HepG2 (cell line): ENCODE measurements around the gene DAZAP1. TPM values are rescaled to one million over a fixed set of nuclear protein-coding genes. Genes with fewer than 3 reads are reported as not detected.

Experiments used
- HOXA9 ChIP-seq: sonication (generic); formaldehyde crosslinking; IDR thresholded peaks from 2 replicates; pipeline ENCODE4 v1.8.1; 2022; ENCODE audit warnings: missing genetic modification reagents, mild to moderate bottlenecking, moderate library complexity, borderline replicate concordance
- NAIF1 ChIP-seq: sonication (generic); formaldehyde crosslinking; IDR thresholded peaks from 2 replicates; pipeline ENCODE4 v1.5.0; 2020; ENCODE audit warnings: mild to moderate bottlenecking, missing genetic modification reagents, borderline replicate concordance
- SPEN ChIP-seq: sonication (generic); formaldehyde crosslinking; IDR thresholded peaks from 2 replicates; pipeline ENCODE4 v1.5.1; 2020; ENCODE audit warnings: low read depth, mild to moderate bottlenecking, missing genetic modification reagents
- UBTF ChIP-seq: sonication (generic); formaldehyde crosslinking; IDR thresholded peaks from 2 replicates; pipeline ENCODE4 v1.4.0; 2020; ENCODE audit warnings: mild to moderate bottlenecking, missing genetic modification reagents
- ZBTB2 ChIP-seq: sonication (generic); formaldehyde crosslinking; IDR thresholded peaks from 2 replicates; pipeline ENCODE4 v1.8.0; 2022; ENCODE audit warnings: low read depth, missing genetic modification reagents
- ZBTB44 ChIP-seq: sonication (generic); formaldehyde crosslinking; IDR thresholded peaks from 2 replicates; pipeline ENCODE4 v1.4.0; 2020; ENCODE audit warnings: missing genetic modification reagents
- ZNF335 ChIP-seq: sonication (generic); formaldehyde crosslinking; IDR thresholded peaks from 2 replicates; pipeline ENCODE4 v1.4.0; 2020; ENCODE audit warnings: missing genetic modification reagents
- ZNF704 ChIP-seq: sonication (generic); formaldehyde crosslinking; IDR thresholded peaks from 2 replicates; pipeline ENCODE4 v1.8.1; 2023; ENCODE audit warnings: mild to moderate bottlenecking, inconsistent platforms, moderate library complexity, missing genetic modification reagents, borderline replicate concordance
- ZNF788 ChIP-seq: sonication (generic); formaldehyde crosslinking; IDR thresholded peaks from 2 replicates; pipeline ENCODE4 v1.5.0; 2020; ENCODE audit warnings: mild to moderate bottlenecking, missing genetic modification reagents, borderline replicate concordance
- polyA plus RNA-seq, 8 experiments: library from polyadenylated mRNA; depleted of rRNA in 3 of 8; stranded (reverse) in 7 of 8; unstranded in 1 of 8; fragments of >200 nt; fragmentation: Illumina TruSeq in 4 of 8; extraction: Trizol in 4 of 8; gene quantifications; 2 replicates each; pipeline versions ENCODE4 v1.2.1 to v1.2.3, GENCODE V29; 2011 to 2016; ENCODE audit warnings: low read depth in 4 of 8, missing spikeins in 1 of 8, mixed read lengths in 1 of 8; ENCODE audit not compliant: insufficient read depth in 1 of 8
- total RNA-seq, 5 experiments: library from RNA; depleted of rRNA; stranded (reverse); fragments of >200 nt; fragmentation: Illumina TruSeq; extraction: Trizol; gene quantifications; 2 replicates each; pipeline ENCODE4 v1.2.3, GENCODE V29; 2016; ENCODE audit warnings: low read depth in 1 of 5
- TF ChIP-seq, protein P1 (sequence below): sonication (generic); formaldehyde crosslinking; conservative IDR thresholded peaks from 2 replicates; pipeline ENCODE4 v1.4.0; 2020; ENCODE audit warnings: missing genetic modification reagents
- TF ChIP-seq, protein P2 (sequence below): sonication (generic); formaldehyde crosslinking; IDR thresholded peaks from 2 replicates; pipeline ENCODE4 v1.4.0; 2020; ENCODE audit warnings: missing genetic modification reagents, borderline replicate concordance
- TF ChIP-seq, protein P3 (sequence below): IDR thresholded peaks from 2 replicates; pipeline ENCODE4 v1.6.1; 2016
- TF ChIP-seq, protein P4 (sequence below): sonication (generic); formaldehyde crosslinking; IDR thresholded peaks from 2 replicates; pipeline ENCODE4 v1.8.0; 2022; ENCODE audit warnings: missing genetic modification reagents, mild to moderate bottlenecking, borderline replicate concordance

Gene DAZAP1
- total and polyA plus RNA-seq, 2 of the 13 experiments (the other 11 are each of a cell fraction or from before 2014, with no cell fraction given) = 63.3 to 79.2 TPM

GRCh38 chr19:1468821-1469254 lies 61.5 kb downstream of the DAZAP1 start (continued):
- TF ChIP-seq, protein P1, sequence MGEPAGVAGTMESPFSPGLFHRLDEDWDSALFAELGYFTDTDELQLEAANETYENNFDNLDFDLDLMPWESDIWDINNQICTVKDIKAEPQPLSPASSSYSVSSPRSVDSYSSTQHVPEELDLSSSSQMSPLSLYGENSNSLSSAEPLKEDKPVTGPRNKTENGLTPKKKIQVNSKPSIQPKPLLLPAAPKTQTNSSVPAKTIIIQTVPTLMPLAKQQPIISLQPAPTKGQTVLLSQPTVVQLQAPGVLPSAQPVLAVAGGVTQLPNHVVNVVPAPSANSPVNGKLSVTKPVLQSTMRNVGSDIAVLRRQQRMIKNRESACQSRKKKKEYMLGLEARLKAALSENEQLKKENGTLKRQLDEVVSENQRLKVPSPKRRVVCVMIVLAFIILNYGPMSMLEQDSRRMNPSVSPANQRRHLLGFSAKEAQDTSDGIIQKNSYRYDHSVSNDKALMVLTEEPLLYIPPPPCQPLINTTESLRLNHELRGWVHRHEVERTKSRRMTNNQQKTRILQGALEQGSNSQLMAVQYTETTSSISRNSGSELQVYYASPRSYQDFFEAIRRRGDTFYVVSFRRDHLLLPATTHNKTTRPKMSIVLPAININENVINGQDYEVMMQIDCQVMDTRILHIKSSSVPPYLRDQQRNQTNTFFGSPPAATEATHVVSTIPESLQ (CRISPR knock-in tag) = no peak
- TF ChIP-seq ZBTB2 (peak; percentile 29; the same call in 1 of the 2 replicates), ZNF788 (CRISPR knock-in tag) (no peak), ZBTB44 (CRISPR knock-in tag) (no peak), ZNF704 (CRISPR knock-in tag) (no peak), SPEN (CRISPR knock-in tag) (no peak), NAIF1 (CRISPR knock-in tag) (no peak), ZNF335 (no peak), UBTF (CRISPR knock-in tag) (0 out of 2 replicates have a peak, but pooled peaks have one; percentile 43), HOXA9 (CRISPR knock-in tag) (no peak)
- TF ChIP-seq, protein P2, sequence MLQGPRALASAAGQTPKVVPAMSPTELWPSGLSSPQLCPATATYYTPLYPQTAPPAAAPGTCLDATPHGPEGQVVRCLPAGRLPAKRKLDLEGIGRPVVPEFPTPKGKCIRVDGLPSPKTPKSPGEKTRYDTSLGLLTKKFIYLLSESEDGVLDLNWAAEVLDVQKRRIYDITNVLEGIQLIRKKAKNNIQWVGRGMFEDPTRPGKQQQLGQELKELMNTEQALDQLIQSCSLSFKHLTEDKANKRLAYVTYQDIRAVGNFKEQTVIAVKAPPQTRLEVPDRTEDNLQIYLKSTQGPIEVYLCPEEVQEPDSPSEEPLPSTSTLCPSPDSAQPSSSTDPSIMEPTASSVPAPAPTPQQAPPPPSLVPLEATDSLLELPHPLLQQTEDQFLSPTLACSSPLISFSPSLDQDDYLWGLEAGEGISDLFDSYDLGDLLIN (CRISPR knock-in tag) = no peak
- TF ChIP-seq, protein P3, sequence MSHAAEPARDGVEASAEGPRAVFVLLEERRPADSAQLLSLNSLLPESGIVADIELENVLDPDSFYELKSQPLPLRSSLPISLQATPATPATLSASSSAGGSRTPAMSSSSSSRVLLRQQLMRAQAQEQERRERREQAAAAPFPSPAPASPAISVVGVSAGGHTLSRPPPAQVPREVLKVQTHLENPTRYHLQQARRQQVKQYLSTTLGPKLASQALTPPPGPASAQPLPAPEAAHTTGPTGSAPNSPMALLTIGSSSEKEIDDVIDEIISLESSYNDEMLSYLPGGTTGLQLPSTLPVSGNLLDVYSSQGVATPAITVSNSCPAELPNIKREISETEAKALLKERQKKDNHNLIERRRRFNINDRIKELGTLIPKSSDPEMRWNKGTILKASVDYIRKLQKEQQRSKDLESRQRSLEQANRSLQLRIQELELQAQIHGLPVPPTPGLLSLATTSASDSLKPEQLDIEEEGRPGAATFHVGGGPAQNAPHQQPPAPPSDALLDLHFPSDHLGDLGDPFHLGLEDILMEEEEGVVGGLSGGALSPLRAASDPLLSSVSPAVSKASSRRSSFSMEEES = no peak
- TF ChIP-seq, protein P4, sequence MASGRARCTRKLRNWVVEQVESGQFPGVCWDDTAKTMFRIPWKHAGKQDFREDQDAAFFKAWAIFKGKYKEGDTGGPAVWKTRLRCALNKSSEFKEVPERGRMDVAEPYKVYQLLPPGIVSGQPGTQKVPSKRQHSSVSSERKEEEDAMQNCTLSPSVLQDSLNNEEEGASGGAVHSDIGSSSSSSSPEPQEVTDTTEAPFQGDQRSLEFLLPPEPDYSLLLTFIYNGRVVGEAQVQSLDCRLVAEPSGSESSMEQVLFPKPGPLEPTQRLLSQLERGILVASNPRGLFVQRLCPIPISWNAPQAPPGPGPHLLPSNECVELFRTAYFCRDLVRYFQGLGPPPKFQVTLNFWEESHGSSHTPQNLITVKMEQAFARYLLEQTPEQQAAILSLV (CRISPR knock-in tag) = no peak
